ENCODE measurements around the gene LIF. TPM values are rescaled to one million over a fixed set of nuclear protein-coding genes. Genes with fewer than 3 reads are reported as not detected.
A peak's percentile ranks its signal among the peaks of the same experiment; 100 is the strongest.

The LIF gene
- total and polyA plus RNA-seq, 4 donors, result 0.77 to 26.1 (median 5.1) TPM

- Histone ChIP-seq H3K36me3 (ENCODE audit: control insufficient read depth in 4 of 4, insufficient read depth in 4 of 4, low read length in 4 of 4) (no peaks in the 10 kb centered on the region), H3K9me3 (ENCODE audit: control insufficient read depth in 4 of 4, insufficient read depth in 3 of 4, low read length in 3 of 4) (no peaks in the 10 kb centered on the region), H3K4me1 (ENCODE audit: control insufficient read depth in 5 of 5, insufficient read depth in 5 of 5, low read length in 5 of 5) (peaks cover 0 to 9% (median 0%) of the 10 kb centered on the region in 5 donors), H3K4me3 (no peak overlapping the region), H3K9ac (ENCODE audit: insufficient read depth in 1 of 2, low read length in 2 of 2) (no peak overlapping the region), H3K27ac (ENCODE audit: low read depth in 1 of 2, low read length in 1 of 2) (no peak overlapping the region), H3K27me3 (ENCODE audit: control insufficient read depth in 3 of 3, insufficient read depth in 3 of 3, low read length in 2 of 3) (peaks cover 0 to 7% (median 0%) of the 10 kb centered on the region in 3 donors)
- DNase-seq (peak in 1 of 3 donors; percentile 43), ATAC-seq (ENCODE audit: insufficient read depth, low FRiP score) (no peak)
- WGBS, 2 donors, result 49 to 50% methylated on average over 15 of the region's 15 CpGs
- TF ChIP-seq CTCF (IDR thresholded peaks at IDR 0.05; ENCODE audit: control extremely low read depth, extremely low read depth), result no peak
Measured at GRCh38 chr22:30223303-30223702, 23.3 kb downstream of the LIF start.

DNA sequence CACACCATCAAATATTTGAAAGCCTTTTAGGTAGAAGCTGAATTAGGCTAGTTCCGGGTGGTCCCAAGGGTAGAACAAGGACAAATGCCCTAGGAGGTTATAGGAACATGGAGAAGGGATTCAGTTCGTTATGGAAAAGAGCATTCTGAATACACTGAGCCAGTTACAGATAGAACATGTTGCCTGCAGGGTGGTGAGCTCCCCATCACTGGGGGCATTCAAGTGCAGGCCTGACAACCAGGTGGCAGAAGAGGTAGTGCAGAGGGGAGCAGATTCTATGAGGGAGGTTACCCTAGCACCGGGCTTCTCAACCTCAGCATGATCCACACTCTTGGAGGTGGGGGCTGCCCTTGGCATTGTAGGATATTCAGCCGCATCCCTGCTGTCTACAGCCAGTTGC, 24.2 kb downstream of the LIF start:
- WGBS, 2 donors, result 92% methylated on average over 4 of the region's 4 CpGs
- H3K9me3 ChIP-seq (ENCODE audit: control insufficient read depth in 4 of 4, insufficient read depth in 3 of 4, low read length in 3 of 4), result no peaks in the 10 kb centered on the region

DNA sequence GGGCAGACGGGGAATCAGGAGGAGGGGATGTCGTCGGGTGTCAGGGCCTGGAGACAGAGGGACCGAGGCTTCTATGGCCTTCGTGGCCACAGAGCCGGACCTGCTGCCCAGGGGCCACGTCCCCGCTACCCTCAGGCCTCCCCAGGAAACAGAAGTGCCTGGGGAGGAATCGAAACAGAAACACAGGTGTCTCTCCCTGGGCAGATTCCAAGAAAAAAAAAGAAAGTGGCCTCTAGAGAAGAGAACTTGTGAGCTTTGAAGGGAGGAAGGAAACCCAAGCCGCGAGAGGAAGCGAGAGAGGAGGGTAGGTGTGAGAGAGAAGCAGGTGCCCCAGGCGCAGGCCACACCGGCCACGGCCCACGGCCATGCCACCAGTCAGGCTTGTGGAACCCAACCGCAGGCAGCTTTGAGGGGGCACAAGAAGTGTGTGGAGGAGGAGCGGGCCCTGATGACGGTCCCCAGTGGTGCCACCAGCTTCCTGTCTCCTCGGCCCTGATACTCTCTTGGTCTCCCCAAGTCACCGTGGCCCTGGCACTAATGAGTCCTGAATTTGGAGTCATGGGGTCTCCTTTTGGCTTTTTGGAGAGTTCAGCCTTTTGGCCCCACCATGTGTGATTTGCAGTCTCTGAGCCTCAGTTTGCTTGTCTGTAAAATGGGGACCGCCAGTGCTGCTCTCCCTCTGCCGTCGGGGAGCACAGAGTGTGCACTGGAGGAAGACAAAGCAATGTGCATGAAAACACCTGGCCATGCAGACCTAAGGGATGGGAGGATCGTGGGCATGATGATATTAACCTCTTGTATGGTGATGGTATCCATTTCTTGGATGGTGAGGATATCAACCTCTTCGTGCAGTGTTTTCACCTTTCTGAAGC, 25.2 kb downstream of the LIF start:
- WGBS, 2 donors, result 39 to 53% methylated on average over 26 of the region's 26 CpGs
- H3K27me3 ChIP-seq (ENCODE audit: control insufficient read depth in 3 of 3, insufficient read depth in 3 of 3, low read length in 2 of 3), result peaks cover 0 to 2% (median 0%) of the 10 kb centered on the region in 3 donors
- no peak for ATAC-seq (ENCODE audit: insufficient read depth, low FRiP score)
- peaks cover 0 to 9% (median 0%) of the 10 kb centered on the region in 5 donors for H3K4me1 ChIP-seq (ENCODE audit: control insufficient read depth in 5 of 5, insufficient read depth in 5 of 5, low read length in 5 of 5)
- no peak overlapping the region for H3K4me3 ChIP-seq
- no peak overlapping the region for H3K27ac ChIP-seq (ENCODE audit: low read depth in 1 of 2, low read length in 1 of 2)
- H3K9ac ChIP-seq (ENCODE audit: insufficient read depth in 1 of 2, low read length in 2 of 2), result no peak overlapping the region
- DNase-seq, result no peak
- no peaks in the 10 kb centered on the region for H3K9me3 ChIP-seq (ENCODE audit: control insufficient read depth in 4 of 4, insufficient read depth in 3 of 4, low read length in 3 of 4)
- H3K36me3 ChIP-seq (ENCODE audit: control insufficient read depth in 4 of 4, insufficient read depth in 4 of 4, low read length in 4 of 4), result no peaks in the 10 kb centered on the region
- TF ChIP-seq CTCF (IDR thresholded peaks at IDR 0.05; ENCODE audit: control extremely low read depth, extremely low read depth), result no peak

More for the DNA sequence above, 24.2 kb downstream of the LIF start:
- ATAC-seq (ENCODE audit: insufficient read depth, low FRiP score), result no peak
- DNase-seq, result no peak
- Histone ChIP-seq H3K27ac (ENCODE audit: low read depth in 1 of 2, low read length in 1 of 2) (no peak overlapping the region), H3K4me3 (no peak overlapping the region), H3K9ac (ENCODE audit: insufficient read depth in 1 of 2, low read length in 2 of 2) (no peak overlapping the region), H3K4me1 (ENCODE audit: control insufficient read depth in 5 of 5, insufficient read depth in 5 of 5, low read length in 5 of 5) (peaks cover 0 to 9% (median 0%) of the 10 kb centered on the region in 5 donors), H3K36me3 (ENCODE audit: control insufficient read depth in 4 of 4, insufficient read depth in 4 of 4, low read length in 4 of 4) (no peaks in the 10 kb centered on the region), H3K27me3 (ENCODE audit: control insufficient read depth in 3 of 3, insufficient read depth in 3 of 3, low read length in 2 of 3) (peaks cover 0 to 7% (median 0%) of the 10 kb centered on the region in 3 donors)
- TF ChIP-seq CTCF (IDR thresholded peaks at IDR 0.05; ENCODE audit: control extremely low read depth, extremely low read depth), result no peak

Data from lung (tissue), 12 donors.